ENCODE data around the gene SUPV3L1. TPM values are rescaled to one million over a fixed set of nuclear protein-coding genes. Genes with fewer than 3 reads are reported as not detected.

The SUPV3L1 gene
- total RNA-seq, 1 experiment from 2014 or later: 55.3 TPM

DNA sequence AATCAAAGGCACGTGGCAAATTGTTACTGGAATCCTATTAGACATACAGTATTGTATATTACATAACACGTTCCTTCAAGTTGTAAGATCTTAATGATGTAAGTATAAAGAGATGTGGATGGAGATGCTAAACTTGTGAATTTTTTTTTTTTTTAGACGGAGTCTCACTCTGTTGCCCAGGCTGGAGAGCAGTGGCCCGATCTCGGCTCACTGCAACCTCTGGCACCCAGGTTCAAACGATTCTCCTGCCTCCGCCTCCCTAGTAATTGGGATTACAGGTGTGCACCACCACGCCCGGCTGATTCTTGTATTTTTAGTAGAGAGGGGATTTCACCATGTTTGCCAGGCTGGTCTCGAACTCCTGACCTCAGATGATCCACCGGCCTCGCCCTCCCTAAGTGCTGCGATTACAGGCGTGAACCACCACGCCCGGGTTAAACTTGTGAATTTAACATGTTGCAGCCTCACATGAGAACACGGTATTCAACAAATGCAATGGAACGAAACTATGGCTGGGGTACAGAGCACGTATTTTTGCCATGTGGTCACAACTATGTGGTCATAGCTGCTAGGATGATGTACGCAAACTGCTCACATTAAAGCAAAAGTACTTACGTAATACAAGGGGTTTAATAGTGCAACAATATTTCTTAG is 818 bp upstream of the SUPV3L1 start:
- TSS peak; percentile 97 for BruUV-seq (replicated peaks)
- H3K4me1 ChIP-seq (ENCODE audit: insufficient read depth, low read length, poor library complexity, severe bottlenecking): peaks cover 9% of the 10 kb centered on the region
- TF ChIP-seq, protein P1, sequence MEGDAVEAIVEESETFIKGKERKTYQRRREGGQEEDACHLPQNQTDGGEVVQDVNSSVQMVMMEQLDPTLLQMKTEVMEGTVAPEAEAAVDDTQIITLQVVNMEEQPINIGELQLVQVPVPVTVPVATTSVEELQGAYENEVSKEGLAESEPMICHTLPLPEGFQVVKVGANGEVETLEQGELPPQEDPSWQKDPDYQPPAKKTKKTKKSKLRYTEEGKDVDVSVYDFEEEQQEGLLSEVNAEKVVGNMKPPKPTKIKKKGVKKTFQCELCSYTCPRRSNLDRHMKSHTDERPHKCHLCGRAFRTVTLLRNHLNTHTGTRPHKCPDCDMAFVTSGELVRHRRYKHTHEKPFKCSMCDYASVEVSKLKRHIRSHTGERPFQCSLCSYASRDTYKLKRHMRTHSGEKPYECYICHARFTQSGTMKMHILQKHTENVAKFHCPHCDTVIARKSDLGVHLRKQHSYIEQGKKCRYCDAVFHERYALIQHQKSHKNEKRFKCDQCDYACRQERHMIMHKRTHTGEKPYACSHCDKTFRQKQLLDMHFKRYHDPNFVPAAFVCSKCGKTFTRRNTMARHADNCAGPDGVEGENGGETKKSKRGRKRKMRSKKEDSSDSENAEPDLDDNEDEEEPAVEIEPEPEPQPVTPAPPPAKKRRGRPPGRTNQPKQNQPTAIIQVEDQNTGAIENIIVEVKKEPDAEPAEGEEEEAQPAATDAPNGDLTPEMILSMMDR (conservative IDR thresholded peaks at IDR 0.05; ENCODE audit: low read depth, low read length): no peak
- TF ChIP-seq EZH2 (IDR thresholded peaks at IDR 0.05; ENCODE audit: borderline replicate concordance, low read depth, low read length, poor library complexity, severe bottlenecking): no peak
- H3K9me3 ChIP-seq (ENCODE audit: low read depth, low read length, poor library complexity, severe bottlenecking): no peaks in the 10 kb centered on the region
- CTCF ChIA-PET: interaction anchor here (0.8 kb wide), 1 partner anchor 234 kb away, joined by 3 read pairs; no protein-coding TSS in a partner anchor
- no peaks in the 10 kb centered on the region for H3K27me3 ChIP-seq (replicated peaks; ENCODE audit: insufficient read depth, low read depth, low read length, poor library complexity)
- no peak for DNase-seq (ENCODE audit: low spot score)
- no peaks in the 10 kb centered on the region for H3K36me3 ChIP-seq (ENCODE audit: insufficient read depth, low read length, poor library complexity, severe bottlenecking)
- H3K27ac ChIP-seq (ENCODE audit: low read depth, low read length, poor library complexity, severe bottlenecking): peak overlapping the region; percentile 97
- POLR2A ChIA-PET (ENCODE audit: low non-redundant PET): interaction anchor here (0.6 kb wide), 1 partner anchor 749 kb away, joined by 5 read pairs; no protein-coding TSS in a partner anchor
- intact Hi-C loops (cut with micrococcal nuclease; ENCODE audit: unreplicated experiment): loop anchor here (5.0 kb wide), 1 partner anchor 57 kb away; the partner anchor contains the start of gene VPS26A
- H3K4me3 ChIP-seq (ENCODE audit: low read depth, low read length, poor library complexity, severe bottlenecking): peak overlapping the region; percentile 87

DNA sequence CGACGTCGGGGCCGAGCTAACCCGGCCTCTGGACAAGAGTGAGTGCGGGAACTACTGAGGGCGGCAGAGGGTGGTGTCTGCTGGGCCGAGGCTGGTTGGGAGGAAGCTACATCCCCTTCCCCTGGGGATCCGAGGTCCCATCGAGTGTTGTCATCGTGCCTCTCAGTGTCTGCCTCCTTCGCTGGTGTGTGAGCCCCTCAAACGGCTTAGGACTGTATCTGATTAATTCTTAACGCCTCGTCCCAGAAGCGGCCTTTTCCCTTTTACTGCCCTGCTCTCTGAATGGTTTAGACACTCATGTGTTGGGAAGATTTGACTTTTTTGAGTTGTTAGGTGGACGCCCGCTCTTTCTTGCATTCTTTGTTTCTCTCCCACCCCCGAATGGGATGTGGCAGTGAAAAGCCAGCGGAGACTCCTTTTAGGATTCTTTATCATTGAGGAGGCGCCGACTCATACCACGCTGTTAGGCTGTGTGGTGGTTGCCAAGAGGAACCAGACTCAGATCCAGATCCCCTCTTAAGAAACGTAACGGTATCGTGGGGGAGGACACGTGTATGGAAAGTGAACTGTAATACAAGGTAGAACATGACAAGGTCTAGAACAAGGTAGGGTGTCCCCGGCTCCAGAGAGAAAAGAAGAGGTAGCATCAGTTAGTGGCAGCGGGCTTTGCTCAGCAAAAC is 631 bp downstream of the SUPV3L1 start:
- peak overlapping the region; percentile 97 for H3K27ac ChIP-seq (ENCODE audit: low read depth, low read length, poor library complexity, severe bottlenecking)
- H3K27me3 ChIP-seq (replicated peaks; ENCODE audit: insufficient read depth, low read depth, low read length, poor library complexity): no peaks in the 10 kb centered on the region
- H3K36me3 ChIP-seq (ENCODE audit: insufficient read depth, low read length, poor library complexity, severe bottlenecking): peaks cover under 1% of the 10 kb centered on the region
- BruUV-seq (replicated peaks): TSS peak; percentile 34
- no peak for TF ChIP-seq EZH2 (IDR thresholded peaks at IDR 0.05; ENCODE audit: borderline replicate concordance, low read depth, low read length, poor library complexity, severe bottlenecking)
- TF ChIP-seq, protein P1 (conservative IDR thresholded peaks at IDR 0.05; ENCODE audit: low read depth, low read length): no peak
- DNase-seq (ENCODE audit: low spot score): no peak
- H3K4me1 ChIP-seq (ENCODE audit: insufficient read depth, low read length, poor library complexity, severe bottlenecking): peaks cover 9% of the 10 kb centered on the region
- ChIA-PET CTCF (interaction anchor here (0.6 kb wide), 1 partner anchor 228 kb away, joined by 3 read pairs; no protein-coding TSS in a partner anchor), POLR2A (ENCODE audit: low non-redundant PET) (interaction anchor here (0.7 kb wide), 1 partner anchor 139 kb away, joined by 4 read pairs; no protein-coding TSS in a partner anchor)
- H3K9me3 ChIP-seq (ENCODE audit: low read depth, low read length, poor library complexity, severe bottlenecking): no peaks in the 10 kb centered on the region
- H3K4me3 ChIP-seq (ENCODE audit: low read depth, low read length, poor library complexity, severe bottlenecking): peak overlapping the region; percentile 87
- intact Hi-C loops (cut with micrococcal nuclease; ENCODE audit: unreplicated experiment): loop anchor here (1.0 kb wide), 1 partner anchor 42 kb away; no protein-coding TSS in a partner anchor

DNA sequence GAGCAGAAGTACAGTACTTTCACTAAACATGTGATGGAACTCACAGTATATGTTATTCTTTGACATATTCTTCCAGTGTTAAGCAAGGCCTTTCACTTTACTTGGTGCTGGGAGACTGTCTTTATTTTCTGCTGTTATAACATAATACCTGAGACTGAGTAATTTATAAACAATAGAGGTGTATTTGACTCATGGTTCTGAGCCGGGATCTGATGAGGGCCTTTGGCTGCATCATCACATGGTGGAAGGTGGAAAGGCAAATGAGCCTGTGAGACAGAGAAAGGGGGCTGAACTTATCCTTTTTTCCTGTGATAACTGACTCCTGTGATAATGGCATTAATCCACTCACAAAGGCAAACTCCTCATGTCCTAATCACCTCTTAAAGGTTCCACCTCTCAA is 1.4 kb downstream of the SUPV3L1 start:
- intact Hi-C loops (cut with micrococcal nuclease; ENCODE audit: unreplicated experiment): no loop called here
- Histone ChIP-seq H3K27me3 (replicated peaks; ENCODE audit: insufficient read depth, low read depth, low read length, poor library complexity) (no peaks in the 10 kb centered on the region), H3K4me3 (ENCODE audit: low read depth, low read length, poor library complexity, severe bottlenecking) (peak overlapping the region; percentile 87), H3K27ac (ENCODE audit: low read depth, low read length, poor library complexity, severe bottlenecking) (no peak overlapping the region), H3K9me3 (ENCODE audit: low read depth, low read length, poor library complexity, severe bottlenecking) (no peaks in the 10 kb centered on the region), H3K36me3 (ENCODE audit: insufficient read depth, low read length, poor library complexity, severe bottlenecking) (peaks cover 8% of the 10 kb centered on the region), H3K4me1 (ENCODE audit: insufficient read depth, low read length, poor library complexity, severe bottlenecking) (peaks cover 9% of the 10 kb centered on the region)
- TF ChIP-seq, protein P1 (conservative IDR thresholded peaks at IDR 0.05; ENCODE audit: low read depth, low read length): no peak
- TF ChIP-seq EZH2 (IDR thresholded peaks at IDR 0.05; ENCODE audit: borderline replicate concordance, low read depth, low read length, poor library complexity, severe bottlenecking): no peak
- no TSS peak for BruUV-seq (replicated peaks)
- ChIA-PET POLR2A (ENCODE audit: low non-redundant PET) (no interaction called here), CTCF (interaction anchor here (0.6 kb wide), 1 partner anchor 55 kb away, joined by 3 read pairs; no protein-coding TSS in a partner anchor)
- no peak for DNase-seq (ENCODE audit: low spot score)
